Panc1 (cell line): ENCODE data around the gene MTSS2. TPM values are rescaled to one million over a fixed set of nuclear protein-coding genes. Genes with fewer than 3 reads are reported as not detected.

Experiments
- ATAC-seq: fragments of 200-7000 bp; cut with Tn5 transposase; 2 replicates; pipeline ENCODE4 v1.9.1; 2020; ENCODE audit warnings: mild to moderate bottlenecking, moderate library complexity
- BruUV-seq: library from RNA; stranded (reverse); fragments of 400-500 nt; replicated peaks from 2 replicates; lab custom pipeline; 2021; lab: Mats Ljungman, UMichigan
- CTCF ChIA-PET: fragments of 300-600 bp; sonication (Branson Sonifier 250); formaldehyde crosslinking; loops from one replicate; lab custom pipeline; 2022; ENCODE audit warnings: antibody characterized with exemption; lab: Charles Lee
- POLR2A ChIA-PET: fragments of 300-600 bp; sonication (Branson Sonifier 250); formaldehyde crosslinking; loops from one replicate; lab custom pipeline; 2022; ENCODE audit warnings: antibody characterized with exemption; lab: Charles Lee
- DNase-seq: peaks from one replicate; pipeline ENCODE4 v3.0.0-alpha.2; 2010; ENCODE audit warnings: low read depth, low spot score
- H3K27ac ChIP-seq: 2 replicates; pipeline ENCODE4 v1.5.1; 2011; ENCODE audit warnings: mild to moderate bottlenecking, low read length, inconsistent platforms
- H3K27me3 ChIP-seq: fragments of 200-500 bp; sonication (Bioruptor generic); 2 replicates; pipeline ENCODE4 v1.6.0; 2014; ENCODE audit warnings: low read length, inconsistent platforms; ENCODE audit not compliant: control insufficient read depth, insufficient read depth
- H3K36me3 ChIP-seq: fragments of 200-500 bp; sonication (Bioruptor generic); 2 replicates; pipeline ENCODE4 v1.5.1; 2014; ENCODE audit warnings: inconsistent platforms, mild to moderate bottlenecking, low read length, moderate library complexity; ENCODE audit not compliant: control insufficient read depth, insufficient read depth
- H3K4me1 ChIP-seq: 2 replicates; pipeline ENCODE4 v1.5.1; 2011; ENCODE audit warnings: inconsistent platforms, mild to moderate bottlenecking, low read length, moderate library complexity; ENCODE audit not compliant: control insufficient read depth, insufficient read depth
- H3K4me3 ChIP-seq, 2 experiments: 2 replicates each; pipeline ENCODE4 v1.5.1; 2011 to 2012; ENCODE audit warnings: low read depth in 2 of 2, low read length in 2 of 2, mild to moderate bottlenecking in 2 of 2, inconsistent platforms in 1 of 2, moderate library complexity in 1 of 2
- H3K9me3 ChIP-seq: fragments of 200-500 bp; sonication (Bioruptor generic); 2 replicates; pipeline ENCODE4 v1.5.1; 2014; ENCODE audit warnings: low read depth, mild to moderate bottlenecking, inconsistent platforms, low read length, moderate library complexity; ENCODE audit not compliant: control insufficient read depth, insufficient read depth
- CTCF ChIP-seq: fragments of 450-650 bp; IDR thresholded peaks from 2 replicates; pipeline ENCODE4 v1.5.1; 2017; ENCODE audit warnings: mild to moderate bottlenecking
- POLR2AphosphoS5 ChIP-seq: IDR thresholded peaks from 2 replicates; pipeline ENCODE4 v1.6.1; 2012; ENCODE audit warnings: mild to moderate bottlenecking, low read depth, low read length, moderate library complexity
- REST ChIP-seq, 2 experiments: IDR thresholded peaks; 2 replicates each; pipeline ENCODE4 v1.6.1; 2011 to 2012; ENCODE audit warnings: low read depth in 2 of 2, control low read depth in 1 of 2, low read length in 1 of 2, mild to moderate bottlenecking in 1 of 2, moderate library complexity in 1 of 2; ENCODE audit not compliant: insufficient read depth in 1 of 2
- SIN3A ChIP-seq: IDR thresholded peaks from 2 replicates; pipeline ENCODE4 v1.6.1; 2012; ENCODE audit warnings: low read depth, mild to moderate bottlenecking, low read length, moderate library complexity, borderline replicate concordance; ENCODE audit not compliant: insufficient read depth
- TCF7L2 ChIP-seq: IDR thresholded peaks from 2 replicates; pipeline ENCODE4 v1.6.1; 2011; ENCODE audit warnings: mild to moderate bottlenecking, low read depth, low read length, inconsistent platforms
- in situ Hi-C: cut with HindIII; loops from 2 replicates; pipeline ENCODE4 v1.10.0; 2016; ENCODE audit warnings: low sequenced_read_pairs, low pct_unique_long_range_greater_than_20kb
- intact Hi-C: fragments of 100-400 bp; cut with micrococcal nuclease; formaldehyde crosslinking; loops from one replicate; pipeline ENCODE4 v1.10.0; 2022; ENCODE audit not compliant: unreplicated experiment
- total RNA-seq: library from RNA; stranded (reverse); gene quantifications from one replicate; pipeline ENCODE4 v1.2.1, GENCODE V29; 2021; ENCODE audit not compliant: unreplicated experiment

MTSS2 gene
- total RNA-seq, 1 experiment from 2014 or later = 55.7 TPM

GRCh38 chr16:70661918-70662641 lies 23.8 kb downstream of the MTSS2 start:
- ATAC-seq = peak; percentile 52; the same call in 1 of the 2 replicates

GRCh38 chr16:70661534-70661917 lies 24.3 kb downstream of the MTSS2 start:
- ChIA-PET POLR2A (no interaction called here), CTCF (interaction anchor here (1.5 kb wide), 1 partner anchor 110 kb away, joined by 3 read pairs; no protein-coding TSS in a partner anchor)
- Histone ChIP-seq H3K27me3 (no peaks in the 10 kb centered on the region), H3K4me3 (no peak overlapping the region), H3K27ac (no peak overlapping the region), H3K9me3 (no peaks in the 10 kb centered on the region), H3K4me1 (no peaks in the 10 kb centered on the region), H3K36me3 (no peaks in the 10 kb centered on the region)
- ATAC-seq (no peak), DNase-seq (no peak)
- no peak for TF ChIP-seq SIN3A
- TF ChIP-seq CTCF = no peak
- TF ChIP-seq REST (IDR thresholded peaks at IDR 0.05; ENCODE audit: insufficient read depth in 1 of 2, low read depth in 2 of 2, low read length in 1 of 2) = no peak
- TF ChIP-seq TCF7L2 = no peak
- TF ChIP-seq POLR2AphosphoS5 = no peak; the same call in 1 of the 2 replicates
- no TSS peak for BruUV-seq
- intact Hi-C loops = no loop called here
- in situ Hi-C loops = no loop called here

More at GRCh38 chr16:70661918-70662641, 23.8 kb downstream of the MTSS2 start:
- DNase-seq = no peak
- CTCF ChIA-PET = interaction anchor here (0.6 to 1.5 kb wide), 2 partner anchors 13 to 109 kb away, joined by 3 to 8 read pairs; no protein-coding TSS in a partner anchor
- H3K36me3 ChIP-seq = no peaks in the 10 kb centered on the region
- no peak overlapping the region for H3K27ac ChIP-seq
- intact Hi-C loops (no loop called here), in situ Hi-C loops (no loop called here)
- TSS peak; percentile 89 for BruUV-seq
- H3K27me3 ChIP-seq = no peaks in the 10 kb centered on the region
- TF ChIP-seq POLR2AphosphoS5 (no peak; the same call in 1 of the 2 replicates), CTCF (no peak), SIN3A (no peak), TCF7L2 (no peak), REST (IDR thresholded peaks at IDR 0.05; ENCODE audit: insufficient read depth in 1 of 2, low read depth in 2 of 2, low read length in 1 of 2) (no peak)
- POLR2A ChIA-PET = no interaction called here
- no peak overlapping the region for H3K4me3 ChIP-seq
- H3K4me1 ChIP-seq = no peaks in the 10 kb centered on the region
- H3K9me3 ChIP-seq = no peaks in the 10 kb centered on the region
